Uterus (tissue), 4 donors: Measurements from ENCODE around the gene PRELID3B. TPM values are rescaled to one million over a fixed set of nuclear protein-coding genes. Genes with fewer than 3 reads are reported as not detected.

ENCODE experiments used
- DNase-seq, 2 donors: peaks; one replicate each; pipeline ENCODE4 v3.0.0-alpha.2; 2019 to 2020
- H3K27ac ChIP-seq, 2 donors: fragments of 200-600 bp; sonication (generic); 1 replicate in 1 of 2; 2 replicates in 1 of 2; pipeline ENCODE4 v1.5.1; 2016 to 2018
- H3K27me3 ChIP-seq, 2 donors: fragments of 200-600 bp; sonication (generic); one replicate each; pipeline ENCODE4 v1.5.1; 2018 to 2019; ENCODE audit warnings: control low read depth in 1 of 2
- H3K36me3 ChIP-seq, 2 donors: fragments of 200-600 bp; sonication (generic); one replicate each; pipeline ENCODE4 v1.5.1; 2019; ENCODE audit warnings: control low read depth in 1 of 2
- H3K4me1 ChIP-seq, 2 donors: fragments of 200-600 bp; sonication (generic); one replicate each; pipeline ENCODE4 v1.5.1; 2018 to 2019; ENCODE audit warnings: control low read depth in 1 of 2
- H3K4me3 ChIP-seq, 2 donors: fragments of 200-600 bp; sonication (generic); 1 replicate in 1 of 2; 2 replicates in 1 of 2; pipeline ENCODE4 v1.5.1; 2018 to 2019; ENCODE audit warnings: mild to moderate bottlenecking in 1 of 2
- H3K9me3 ChIP-seq, 2 donors: fragments of 200-600 bp; sonication (generic); one replicate each; pipeline ENCODE4 v1.5.1; 2019; ENCODE audit warnings: control low read depth in 1 of 2
- CTCF ChIP-seq, 4 experiments: fragments of 200-600 bp in 2 of 4; fragments of 450-650 bp in 2 of 4; sonication (generic) in 2 of 4; IDR thresholded peaks; one replicate each; pipeline ENCODE4 v1.5.1; 2016 to 2019; ENCODE audit warnings: antibody characterized with exemption in 4 of 4, mild to moderate bottlenecking in 2 of 4, moderate library complexity in 1 of 4
- POLR2A ChIP-seq, 2 donors: fragments of 450-650 bp; IDR thresholded peaks; one replicate each; pipeline ENCODE4 v1.6.1; 2016; ENCODE audit warnings: antibody characterized with exemption in 2 of 2, mild to moderate bottlenecking in 1 of 2, moderate library complexity in 1 of 2
- intact Hi-C: fragments of 100-400 bp; cut with DNase I; formaldehyde crosslinking; loops from one replicate; pipeline ENCODE4 v1.15.1; 2023; ENCODE audit warnings: low total_unique reads
- total RNA-seq, 4 donors: library from RNA; depleted of rRNA in 3 of 4; stranded (reverse); fragments of >200 nt in 3 of 4; gene quantifications; one replicate each; pipeline versions ENCODE4 v1.1.0 to v1.2.4, GENCODE V29; 2014 to 2023
- donor health status: DM: yes; HTN: yes; CAD: no.

The PRELID3B gene
- total RNA-seq, 4 donors from 2014 or later = 13.3 to 44.3 (median 31.9) TPM

GRCh38 chr20:59010321-59010994 is 32.1 kb downstream of the PRELID3B start:
- TF ChIP-seq POLR2A (IDR thresholded peaks at IDR 0.05) (no peak), CTCF (IDR thresholded peaks at IDR 0.05) (no peak)
- Histone ChIP-seq H3K27me3 (no peaks in the 10 kb centered on the region), H3K27ac (no peak overlapping the region), H3K36me3 (no peaks in the 10 kb centered on the region), H3K4me1 (peaks cover 0 to 3% of the 10 kb centered on the region in 2 donors), H3K9me3 (no peaks in the 10 kb centered on the region), H3K4me3 (no peak overlapping the region)
- intact Hi-C loops = no loop called here
- DNase-seq = peak in 1 of 2 donors; percentile 39

- Histone ChIP-seq H3K4me1 (peaks cover 0 to 4% of the 10 kb centered on the region in 2 donors), H3K27me3 (no peaks in the 10 kb centered on the region), H3K9me3 (no peaks in the 10 kb centered on the region), H3K4me3 (no peak overlapping the region), H3K27ac (no peak overlapping the region), H3K36me3 (no peaks in the 10 kb centered on the region)
- TF ChIP-seq POLR2A (IDR thresholded peaks at IDR 0.05) (no peak), CTCF (IDR thresholded peaks at IDR 0.05) (no peak)
- intact Hi-C loops = no loop called here
- DNase-seq = no peak
Measured at GRCh38 chr20:59008715-59009336, 33.8 kb downstream of the PRELID3B start.

GRCh38 chr20:59007665-59008511 is 34.7 kb downstream of the PRELID3B start:
- Histone ChIP-seq H3K4me3 (peak overlapping the region; percentile 54 to 58), H3K9me3 (no peaks in the 10 kb centered on the region), H3K27ac (peak overlapping the region; percentile 80), H3K27me3 (no peaks in the 10 kb centered on the region), H3K36me3 (no peaks in the 10 kb centered on the region), H3K4me1 (peaks cover 0 to 4% of the 10 kb centered on the region in 2 donors)
- DNase-seq = peak in 1 of 2 donors; percentile 25
- TF ChIP-seq CTCF (IDR thresholded peaks at IDR 0.05) (no peak), POLR2A (IDR thresholded peaks at IDR 0.05) (no peak)
- intact Hi-C loops = no loop called here

- peak within 1 kb of the TSS; percentile 54 to 58 for H3K4me3 ChIP-seq
- intact Hi-C loops = no loop called here
Measured at GRCh38 chr20:59006864-59007664, 35.5 kb downstream of the PRELID3B start, which contains the start of gene CTSZ. CTSZ (minus strand) TSS chr20:59007254; CDS start chr20:59007128, 126 bp downstream.

More at GRCh38 chr20:59006864-59007664, 35.5 kb downstream of the PRELID3B start, which contains the start of gene CTSZ:
- Histone ChIP-seq H3K36me3 (no peaks in the 10 kb centered on the region), H3K27me3 (no peaks in the 10 kb centered on the region), H3K9me3 (no peaks in the 10 kb centered on the region), H3K4me1 (peaks cover 0 to 4% of the 10 kb centered on the region in 2 donors), H3K27ac (peak within 1 kb of the TSS; percentile 80)
- peak; percentile 41 to 54 for DNase-seq
- TF ChIP-seq POLR2A (IDR thresholded peaks at IDR 0.05) = peak in 1 of 2 donors; percentile 39
- TF ChIP-seq CTCF (IDR thresholded peaks at IDR 0.05) = no peak
